NCI-H748 treated with DMSO at 0.1 percent for 48 hours (cell line): ENCODE results near the gene RFESD.
"Not testable (repeated sequence)": the region's sequence is repeated elsewhere in the genome, so short reads cannot be mapped to it uniquely, and the experiment has no call there.

Experiments
- DNase-seq: peaks from one replicate; lab custom pipeline; 2025; lab: John Stamatoyannopoulos, UW

RFESD gene

GRCh38 chr5:95667061-95667618, 20.6 kb downstream of the RFESD start:
- DNase-seq, result no peak

GRCh38 chr5:95667678-95668077, 21.1 kb downstream of the RFESD start:
- no peak for DNase-seq

- no peak for DNase-seq
Measured at GRCh38 chr5:95668216-95668615, 21.6 kb downstream of the RFESD start.

GRCh38 chr5:95668728-95669127, 22.2 kb downstream of the RFESD start:
- no peak for DNase-seq

- no peak for DNase-seq
Measured at GRCh38 chr5:95669540-95669939, 23.0 kb downstream of the RFESD start.

GRCh38 chr5:95669985-95670384, 23.4 kb downstream of the RFESD start:
- DNase-seq, result no peak

GRCh38 chr5:95670568-95670967, 24.0 kb downstream of the RFESD start:
- no peak for DNase-seq

- DNase-seq, result no peak
Measured at GRCh38 chr5:95671826-95672225, 25.2 kb downstream of the RFESD start.

GRCh38 chr5:95672641-95673040, 26.1 kb downstream of the RFESD start:
- no peak for DNase-seq

GRCh38 chr5:95673081-95673480, 26.5 kb downstream of the RFESD start:
- no peak for DNase-seq

GRCh38 chr5:95682891-95683290, 36.3 kb downstream of the RFESD start, which contains the start of gene SPATA9:
Gene SPATA9 (minus strand): TSS chr5:95682991. CDS start chr5:95682854, 137 bp downstream.
- DNase-seq, result no peak

- no peak for DNase-seq
Measured at GRCh38 chr5:95684361-95684760, 37.8 kb downstream of the RFESD start.

GRCh38 chr5:95686651-95687050, 40.1 kb downstream of the RFESD start:
- DNase-seq, result no peak

- no peak for DNase-seq
Measured at GRCh38 chr5:95689680-95690079, 43.1 kb downstream of the RFESD start.

- no peak for DNase-seq
Measured at GRCh38 chr5:95690333-95690732, 43.8 kb downstream of the RFESD start.

GRCh38 chr5:95697781-95698681, 51.5 kb downstream of the RFESD start:
- no peak for DNase-seq

GRCh38 chr5:95699337-95699736, 52.8 kb downstream of the RFESD start:
- no peak for DNase-seq

- no peak for DNase-seq
Measured at GRCh38 chr5:95701074-95701473, 54.5 kb downstream of the RFESD start.

- no peak for DNase-seq
Measured at GRCh38 chr5:95704150-95704549, 57.6 kb downstream of the RFESD start.

GRCh38 chr5:95706196-95706595, 59.6 kb downstream of the RFESD start:
- not testable (repeated sequence) for DNase-seq

GRCh38 chr5:95707055-95707454, 60.5 kb downstream of the RFESD start:
- DNase-seq, result no peak
